NCI-H345 (cell line): ENCODE data around the gene ARVCF.
A peak's percentile ranks its signal among the peaks of the same experiment; 100 is the strongest.

Source experiments
- DNase-seq: peaks from one replicate; lab custom pipeline; 2025; lab: John Stamatoyannopoulos, UW

The ARVCF gene

GRCh38 chr22:20029550-20030225 lies 13.1 kb upstream of the ARVCF start:
- DNase-seq, result no peak

GRCh38 chr22:20028855-20029549 lies 12.4 kb upstream of the ARVCF start:
- DNase-seq, result no peak

DNA sequence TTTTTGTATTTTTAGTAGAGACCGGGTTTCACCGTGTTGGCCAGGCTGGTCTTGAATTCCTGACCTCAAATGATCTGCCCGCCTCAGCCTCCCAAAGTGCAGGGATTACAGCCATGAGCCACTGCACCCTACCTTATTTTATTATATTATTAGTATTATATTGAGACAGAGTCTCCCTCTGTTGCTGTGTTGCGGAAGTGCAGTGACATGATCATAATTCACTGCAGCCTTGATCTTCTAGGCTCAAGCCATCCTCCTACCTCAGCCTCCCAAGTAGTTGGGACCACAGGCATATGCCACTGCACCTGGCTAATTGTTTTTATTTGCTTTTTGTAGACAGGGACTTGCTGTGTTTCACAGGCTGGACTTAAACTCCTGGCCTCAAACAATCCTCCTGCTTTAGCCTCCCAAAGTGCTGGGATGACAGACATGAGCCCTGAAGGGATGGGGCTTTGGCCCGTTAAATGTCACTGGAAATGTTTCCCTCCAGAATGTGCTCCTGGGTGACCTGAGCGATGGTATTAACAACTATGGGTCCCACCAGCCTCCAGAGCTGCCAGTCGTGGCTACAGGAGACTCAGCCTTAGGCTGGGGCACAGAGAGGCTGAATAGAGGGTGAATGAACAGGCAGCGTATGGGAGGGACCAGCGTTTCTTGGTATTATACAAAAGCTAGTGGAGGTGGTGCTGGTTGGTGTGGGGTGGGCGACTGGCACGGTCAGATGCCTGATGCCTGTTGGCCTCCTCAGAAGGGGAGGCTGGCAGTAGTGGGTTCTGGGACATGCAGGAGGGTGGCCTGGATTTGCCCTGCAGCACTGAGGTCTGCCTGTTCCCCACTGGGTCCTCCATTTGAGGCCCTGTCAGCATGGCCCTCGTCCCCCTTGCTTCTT lies 11.6 kb upstream of the ARVCF start:
- DNase-seq, result no peak

DNA sequence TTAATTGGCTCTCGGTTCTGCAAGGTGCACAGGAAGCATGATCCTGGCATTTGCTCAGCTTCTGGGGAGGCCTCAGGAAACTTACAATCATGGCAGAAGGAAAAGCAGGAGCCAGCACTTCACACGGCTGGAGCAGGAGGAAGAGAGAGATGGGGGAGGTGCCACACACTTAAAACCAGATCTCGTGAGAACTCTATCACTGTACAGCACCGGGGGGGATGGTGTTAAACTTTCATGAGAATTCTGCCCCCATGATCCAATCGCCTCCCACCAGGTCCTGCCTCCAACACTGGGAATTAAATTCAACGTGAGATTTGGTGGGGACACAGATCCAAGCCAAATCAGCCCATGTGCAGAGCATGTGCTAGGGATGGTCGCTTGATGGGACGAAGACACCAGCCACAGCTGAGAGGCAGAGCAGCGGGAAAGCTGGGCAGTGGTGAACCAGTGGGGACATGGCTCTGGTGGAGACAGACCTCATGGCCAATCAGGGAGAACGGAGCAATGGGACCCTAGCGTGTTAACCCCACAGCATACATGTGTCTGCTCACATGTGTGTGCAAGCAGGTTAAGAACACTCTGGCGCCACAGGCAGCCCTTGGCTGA lies 10.5 kb upstream of the ARVCF start:
- DNase-seq, result no peak

DNA sequence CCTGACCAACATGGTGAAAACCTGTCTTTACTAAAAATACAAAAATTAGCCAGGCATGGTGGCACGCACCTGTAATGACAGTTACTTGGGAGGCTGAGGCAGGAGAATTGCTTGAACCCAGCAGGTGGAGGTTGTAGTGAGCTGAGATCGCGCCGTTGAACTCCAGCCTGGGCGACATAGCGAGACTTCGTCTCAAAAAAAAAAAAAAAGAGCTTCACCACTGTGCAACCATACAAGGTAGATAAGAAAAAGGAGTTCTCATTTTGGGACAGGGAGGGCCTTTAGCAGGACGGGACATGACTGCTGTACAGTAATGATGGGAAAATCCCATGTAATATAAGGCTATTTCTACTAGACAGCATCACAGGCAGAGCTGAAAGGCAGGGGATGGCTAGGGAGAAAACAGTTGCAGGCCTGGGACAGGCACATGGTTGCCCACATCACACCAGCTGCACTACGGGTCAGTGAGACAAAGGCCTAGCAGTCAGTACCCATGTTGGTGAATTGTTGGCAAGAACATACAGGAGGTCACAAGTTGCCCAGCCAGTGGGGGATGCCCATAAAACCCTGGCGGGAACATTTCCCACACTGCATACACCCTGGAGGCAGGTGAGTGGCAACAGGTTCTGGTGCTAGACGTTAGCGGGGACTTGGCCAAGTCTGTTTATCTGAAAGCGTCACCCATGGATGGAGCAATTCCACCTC lies 9.7 kb upstream of the ARVCF start:
- no peak for DNase-seq

GRCh38 chr22:20025401-20026203 lies 9.0 kb upstream of the ARVCF start:
- DNase-seq, result no peak

GRCh38 chr22:20024650-20025397 lies 8.2 kb upstream of the ARVCF start:
- DNase-seq, result no peak

- DNase-seq, result no peak
Measured at GRCh38 chr22:20024225-20024624, 7.6 kb upstream of the ARVCF start.

DNA sequence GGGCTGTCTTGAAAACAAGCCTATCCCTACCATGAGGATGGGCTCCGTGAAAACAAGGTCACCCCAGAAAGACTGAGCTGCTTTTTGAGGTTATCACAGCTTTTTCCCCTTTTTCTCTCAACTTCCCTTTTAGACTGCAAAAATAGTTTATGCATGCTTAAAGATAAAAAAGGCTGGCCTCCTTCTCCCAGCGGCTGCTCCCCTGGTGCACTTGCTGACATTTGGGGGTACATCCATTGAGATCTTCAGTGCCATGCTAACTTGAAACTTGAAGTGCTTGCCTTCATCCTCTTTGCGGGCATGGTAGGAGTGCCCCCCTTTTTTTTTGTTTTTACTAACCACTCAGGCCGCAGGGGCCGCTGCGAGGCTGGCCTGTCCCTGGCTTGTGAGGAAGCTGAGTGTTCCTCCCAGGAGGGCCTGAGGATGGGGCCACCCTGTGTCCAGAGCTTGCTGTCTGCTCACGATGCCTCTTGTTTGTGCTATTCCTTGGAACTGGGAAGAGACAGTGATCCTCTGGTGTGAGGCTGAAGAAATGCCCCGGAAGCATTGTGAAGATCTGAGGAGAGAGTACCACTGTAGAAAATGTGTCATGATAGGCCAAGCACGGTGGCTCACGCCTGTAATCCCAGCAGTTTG lies 6.5 kb upstream of the ARVCF start:
- no peak for DNase-seq

DNA sequence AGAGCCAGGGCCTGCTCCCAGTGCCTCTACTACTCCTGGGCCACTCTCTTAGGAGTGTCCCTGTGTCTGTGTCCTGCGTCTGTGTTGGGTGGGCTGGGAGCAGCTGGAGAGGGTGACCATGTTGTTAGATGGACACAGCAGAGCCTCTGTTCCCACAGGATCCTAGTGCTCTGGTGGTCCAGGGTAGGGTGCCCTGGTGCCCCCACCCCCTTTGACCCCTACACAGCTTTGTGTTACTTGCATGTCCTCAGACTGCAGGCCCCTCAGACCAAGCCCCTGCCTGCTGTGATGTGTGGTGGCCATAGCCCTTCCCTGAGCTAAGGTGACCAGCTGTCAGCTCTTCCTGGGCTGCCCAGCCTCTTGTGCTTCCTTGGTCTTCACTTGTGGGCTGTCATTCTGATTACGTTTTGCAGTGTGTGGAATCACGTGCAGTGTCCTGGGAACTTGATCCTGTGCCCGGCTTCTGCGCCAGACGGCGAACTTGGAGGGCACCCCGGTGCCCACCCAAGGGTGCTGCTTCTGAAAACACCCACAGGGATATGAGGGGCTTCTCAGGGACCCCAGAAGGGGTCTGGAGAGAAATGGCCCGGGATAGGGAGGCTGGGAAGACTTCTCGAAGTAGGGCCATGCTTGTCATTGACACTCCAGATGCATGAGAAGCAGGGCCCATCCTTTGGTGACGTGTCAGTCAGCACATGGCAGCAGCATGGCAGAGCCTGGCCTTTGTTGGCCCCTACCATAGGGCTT lies 5.8 kb upstream of the ARVCF start:
- DNase-seq, result no peak

- DNase-seq, result no peak
Measured at GRCh38 chr22:20021196-20022181, 4.9 kb upstream of the ARVCF start.

DNA sequence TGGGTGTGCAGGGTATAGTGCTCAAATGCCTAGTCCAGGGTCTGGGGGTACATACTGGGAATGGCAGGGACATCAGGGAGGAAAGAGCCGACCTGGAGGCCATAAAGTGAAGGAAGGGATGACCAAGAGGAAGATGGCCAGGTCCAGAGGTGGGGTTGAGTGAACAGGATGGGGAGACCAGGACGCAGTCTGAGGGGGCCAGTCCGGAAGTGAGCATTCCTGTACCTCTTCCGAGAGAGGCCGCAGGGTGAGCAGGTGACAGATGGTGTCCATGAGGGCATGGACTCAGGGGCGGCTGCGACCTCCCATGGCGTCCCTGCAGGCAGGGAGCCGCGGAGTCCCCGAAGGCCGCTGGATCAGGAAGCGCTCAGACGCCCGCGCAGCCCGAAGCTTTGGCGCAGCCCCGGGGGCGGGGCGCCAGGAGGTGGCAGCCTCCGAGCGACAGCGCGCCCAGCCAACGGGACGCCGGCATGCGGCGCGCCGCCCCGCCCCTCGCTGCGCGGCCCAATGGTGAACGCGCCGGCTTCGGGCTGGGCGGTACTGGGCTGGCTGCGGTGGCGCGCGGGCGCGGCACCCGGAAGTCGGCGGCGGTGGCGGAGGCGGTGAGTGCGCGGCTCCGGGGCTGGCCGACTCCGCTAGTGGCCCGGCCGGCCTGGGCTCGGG lies 4.0 kb upstream of the ARVCF start, which contains the start of gene TANGO2:
Gene TANGO2, plus strand, starts transcription at position 578 of the 663 bp plus-strand sequence. CDS start 15,689 bp downstream, outside the sequence.
- DNase-seq, result peak; percentile 87

DNA sequence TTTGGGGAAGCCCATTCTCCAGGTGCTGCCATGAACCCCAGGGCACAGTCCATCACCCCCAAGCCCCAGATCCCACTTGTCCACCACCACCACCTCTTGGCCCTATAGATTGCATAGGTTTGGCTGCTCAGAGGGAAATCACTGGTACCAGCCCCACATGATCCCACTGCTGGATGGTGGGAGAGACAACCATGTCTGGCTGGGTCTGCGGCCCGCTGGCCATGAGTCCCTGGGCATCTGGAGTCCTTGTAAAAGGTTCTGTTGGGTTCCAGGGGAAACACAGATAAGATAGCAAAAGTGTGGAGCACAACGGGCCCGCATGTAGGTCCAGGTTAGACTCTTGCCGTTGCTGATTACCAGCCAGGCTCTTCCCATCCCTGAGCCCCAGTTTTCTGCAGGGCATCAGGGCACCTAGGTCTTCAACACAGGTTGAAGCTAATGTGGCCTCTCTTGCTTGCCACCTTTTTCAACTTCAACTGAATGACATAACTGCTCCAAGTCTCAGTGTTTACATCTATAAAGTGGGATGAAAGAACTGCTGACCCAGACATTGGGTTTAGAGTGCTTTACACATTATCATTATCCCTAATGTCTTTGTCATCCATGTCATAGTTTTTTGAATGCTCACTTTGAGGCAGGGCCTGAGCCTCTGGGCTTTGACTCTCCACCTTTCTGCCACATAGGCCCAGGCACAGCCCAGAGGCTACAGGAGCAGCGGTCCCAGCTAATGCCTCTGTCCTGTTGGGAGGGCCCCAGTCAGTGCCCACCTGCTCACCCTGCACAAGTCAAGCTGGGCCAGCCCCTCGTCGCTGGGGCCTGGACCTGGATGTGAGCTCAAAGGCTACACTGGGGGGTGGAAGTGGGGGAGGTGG lies 3.3 kb upstream of the ARVCF start:
- DNase-seq, result no peak

GRCh38 chr22:20018001-20018400 lies 1.4 kb upstream of the ARVCF start:
- DNase-seq, result no peak

DNA sequence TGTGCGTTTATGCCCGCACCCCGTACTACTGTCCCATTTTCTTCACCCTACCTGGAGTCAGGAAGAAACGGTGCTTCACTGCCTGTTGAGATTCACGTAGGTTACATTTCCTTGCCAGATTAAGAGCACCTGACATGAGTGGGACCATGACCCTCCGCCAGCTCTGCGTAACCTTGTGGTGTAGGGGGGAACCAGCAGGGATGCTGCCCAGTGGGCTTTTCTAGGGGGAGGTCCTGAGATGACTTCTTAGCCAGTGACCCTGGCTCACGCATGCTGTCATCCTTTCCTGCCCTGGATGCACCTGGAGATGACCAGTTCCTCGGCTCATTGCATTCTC lies 967 bp upstream of the ARVCF start:
- DNase-seq, result no peak
